ENCODE data around the gene AMD1. TPM values are rescaled to one million over a fixed set of nuclear protein-coding genes. Genes with fewer than 3 reads are reported as not detected.
"Not testable (repeated sequence)": the region's sequence is repeated elsewhere in the genome, so short reads cannot be mapped to it uniquely, and the experiment has no call there.

AMD1 gene
- total RNA-seq, 2 donors from 2014 or later, result 51.5 to 81.5 TPM

DNA sequence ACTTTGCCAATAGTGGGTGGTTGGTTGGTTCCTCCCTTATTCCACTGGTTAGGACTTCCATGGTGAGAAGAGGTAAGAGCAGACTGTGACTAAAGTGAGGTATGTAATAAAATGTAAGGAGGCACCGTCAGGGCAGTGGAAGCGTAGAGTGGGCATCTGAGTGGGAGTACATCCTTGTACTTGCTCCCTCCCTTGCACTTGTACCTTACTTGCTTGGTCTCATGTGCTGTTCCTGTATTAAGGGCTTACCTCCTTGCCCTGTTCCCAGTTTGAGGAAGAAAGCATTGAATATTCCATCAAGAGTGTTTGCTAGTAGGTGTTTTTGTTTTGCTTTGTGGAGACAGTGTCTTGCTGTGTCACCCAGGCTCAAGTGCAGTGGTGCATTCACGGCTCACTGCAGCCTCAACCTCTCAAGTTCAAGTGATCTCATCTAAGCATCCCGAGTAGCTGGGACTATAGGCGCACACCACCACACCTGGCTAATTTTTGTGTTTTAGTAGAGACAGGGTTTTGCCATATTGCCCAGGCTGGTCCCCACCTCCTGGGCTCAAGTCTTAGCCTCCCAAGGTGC lies 25.5 kb downstream of the AMD1 start:
- peaks cover 0 to 7% of the 10 kb centered on the region in 2 donors for H3K9me3 ChIP-seq
- no peak overlapping the region for H3K4me3 ChIP-seq
- H3K27me3 ChIP-seq, result no peaks in the 10 kb centered on the region
- TF ChIP-seq, protein P1, sequence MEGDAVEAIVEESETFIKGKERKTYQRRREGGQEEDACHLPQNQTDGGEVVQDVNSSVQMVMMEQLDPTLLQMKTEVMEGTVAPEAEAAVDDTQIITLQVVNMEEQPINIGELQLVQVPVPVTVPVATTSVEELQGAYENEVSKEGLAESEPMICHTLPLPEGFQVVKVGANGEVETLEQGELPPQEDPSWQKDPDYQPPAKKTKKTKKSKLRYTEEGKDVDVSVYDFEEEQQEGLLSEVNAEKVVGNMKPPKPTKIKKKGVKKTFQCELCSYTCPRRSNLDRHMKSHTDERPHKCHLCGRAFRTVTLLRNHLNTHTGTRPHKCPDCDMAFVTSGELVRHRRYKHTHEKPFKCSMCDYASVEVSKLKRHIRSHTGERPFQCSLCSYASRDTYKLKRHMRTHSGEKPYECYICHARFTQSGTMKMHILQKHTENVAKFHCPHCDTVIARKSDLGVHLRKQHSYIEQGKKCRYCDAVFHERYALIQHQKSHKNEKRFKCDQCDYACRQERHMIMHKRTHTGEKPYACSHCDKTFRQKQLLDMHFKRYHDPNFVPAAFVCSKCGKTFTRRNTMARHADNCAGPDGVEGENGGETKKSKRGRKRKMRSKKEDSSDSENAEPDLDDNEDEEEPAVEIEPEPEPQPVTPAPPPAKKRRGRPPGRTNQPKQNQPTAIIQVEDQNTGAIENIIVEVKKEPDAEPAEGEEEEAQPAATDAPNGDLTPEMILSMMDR (IDR thresholded peaks at IDR 0.05), result no peak
- no peak overlapping the region for H3K27ac ChIP-seq
- no peak for DNase-seq (ENCODE audit: low spot score)
- H3K36me3 ChIP-seq, result peaks cover 30% of the 10 kb centered on the region
- no peaks in the 10 kb centered on the region for H3K4me1 ChIP-seq

DNA sequence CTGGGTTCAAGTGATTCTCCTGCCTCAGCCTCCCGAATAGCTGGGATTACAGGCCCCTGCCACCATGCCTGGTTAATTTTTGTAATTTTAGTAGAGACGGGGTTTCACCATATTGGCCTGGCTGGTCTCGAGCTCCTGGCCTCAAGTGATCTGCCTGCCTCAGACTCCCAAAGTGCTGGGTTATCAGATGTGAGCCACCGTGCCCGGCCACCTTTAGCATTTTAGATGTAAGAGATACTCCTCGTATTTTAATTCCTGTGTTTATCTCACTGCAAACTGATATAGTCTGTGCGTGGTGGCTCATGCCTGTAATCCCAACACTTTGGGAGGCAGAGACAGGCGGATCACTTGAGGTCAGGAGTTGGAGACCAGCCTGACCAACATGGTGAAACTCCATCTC lies 27.0 kb downstream of the AMD1 start:
- H3K27me3 ChIP-seq; H3K9me3 ChIP-seq; DNase-seq (ENCODE audit: low spot score); H3K4me1 ChIP-seq; H3K27ac ChIP-seq; H3K4me3 ChIP-seq: not testable (repeated sequence)
- H3K36me3 ChIP-seq, result peaks cover 16% of the 10 kb centered on the region

DNA sequence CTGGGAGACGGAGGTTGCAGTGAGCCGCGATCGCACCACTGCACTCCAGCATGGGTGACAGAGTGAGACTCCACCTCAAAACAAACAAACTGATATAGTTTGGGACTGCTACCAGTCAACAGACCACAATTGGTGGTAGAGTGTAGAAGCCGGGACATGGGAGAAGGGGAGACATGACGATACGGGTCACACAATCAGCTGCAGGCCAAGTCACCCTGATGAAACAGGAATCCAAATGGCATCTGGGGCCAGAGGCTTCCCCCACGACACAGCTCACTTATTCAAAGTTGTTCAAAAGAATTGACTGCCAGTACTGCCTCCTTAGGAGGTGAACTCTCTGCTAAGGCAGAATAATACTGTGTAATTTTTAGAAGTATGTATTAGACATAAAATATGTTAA lies 27.5 kb downstream of the AMD1 start:
- H3K27ac ChIP-seq, result no peak overlapping the region
- DNase-seq (ENCODE audit: low spot score), result no peak
- peaks cover 0 to 7% of the 10 kb centered on the region in 2 donors for H3K9me3 ChIP-seq
- peaks cover 11% of the 10 kb centered on the region for H3K36me3 ChIP-seq
- TF ChIP-seq, protein P1 (IDR thresholded peaks at IDR 0.05), result no peak
- H3K27me3 ChIP-seq, result no peaks in the 10 kb centered on the region
- H3K4me3 ChIP-seq, result no peak overlapping the region
- no peaks in the 10 kb centered on the region for H3K4me1 ChIP-seq

DNA sequence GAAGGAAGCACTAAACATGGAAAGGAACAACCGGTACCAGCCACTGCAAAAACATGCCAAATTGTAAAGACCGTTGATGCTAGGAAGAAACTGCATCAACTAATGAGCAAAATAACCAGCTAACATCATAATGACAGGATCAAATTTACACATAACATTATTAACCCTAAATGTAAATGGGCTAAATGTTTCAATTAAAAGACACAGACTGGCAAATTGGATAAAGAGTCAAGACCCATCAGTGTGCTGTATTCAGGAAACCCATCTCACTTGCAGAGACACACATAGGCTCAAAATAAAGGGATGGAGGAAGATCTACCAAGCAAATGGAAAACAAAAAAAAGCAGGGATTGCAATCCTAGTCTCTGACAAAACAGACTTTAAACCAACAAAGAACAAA lies 31.7 kb downstream of the AMD1 start:
- DNase-seq (ENCODE audit: low spot score); H3K27me3 ChIP-seq; H3K36me3 ChIP-seq; H3K4me1 ChIP-seq; H3K27ac ChIP-seq; H3K4me3 ChIP-seq: not testable (repeated sequence)
- peaks cover 0 to 14% of the 10 kb centered on the region in 2 donors for H3K9me3 ChIP-seq

DNA sequence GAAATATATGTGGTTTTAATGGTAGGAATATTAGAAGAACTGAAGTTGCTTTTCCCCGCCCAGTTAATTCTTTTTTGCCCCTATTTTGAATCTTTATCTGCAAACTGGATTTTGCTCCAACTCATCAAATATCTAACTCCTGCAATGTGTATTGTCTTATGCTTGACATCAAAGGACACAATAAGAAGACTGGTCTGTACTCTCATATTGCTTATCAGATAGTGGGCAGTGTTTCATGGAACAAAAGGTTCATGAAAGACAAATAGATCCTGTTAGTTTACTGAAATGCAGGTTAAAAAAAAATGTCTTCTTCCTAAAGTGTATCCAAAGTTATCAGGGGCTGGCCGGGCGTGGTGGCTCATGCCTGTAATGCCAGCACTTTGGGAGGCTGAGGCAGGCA lies 56.2 kb downstream of the AMD1 start:
- H3K9me3 ChIP-seq, result no peaks in the 10 kb centered on the region
- no peak overlapping the region for H3K4me3 ChIP-seq
- H3K27ac ChIP-seq, result no peak overlapping the region
- no peaks in the 10 kb centered on the region for H3K36me3 ChIP-seq
- H3K4me1 ChIP-seq, result no peaks in the 10 kb centered on the region
- TF ChIP-seq, protein P1 (IDR thresholded peaks at IDR 0.05), result no peak
- DNase-seq (ENCODE audit: low spot score), result peak; percentile 5
- no peaks in the 10 kb centered on the region for H3K27me3 ChIP-seq

DNA sequence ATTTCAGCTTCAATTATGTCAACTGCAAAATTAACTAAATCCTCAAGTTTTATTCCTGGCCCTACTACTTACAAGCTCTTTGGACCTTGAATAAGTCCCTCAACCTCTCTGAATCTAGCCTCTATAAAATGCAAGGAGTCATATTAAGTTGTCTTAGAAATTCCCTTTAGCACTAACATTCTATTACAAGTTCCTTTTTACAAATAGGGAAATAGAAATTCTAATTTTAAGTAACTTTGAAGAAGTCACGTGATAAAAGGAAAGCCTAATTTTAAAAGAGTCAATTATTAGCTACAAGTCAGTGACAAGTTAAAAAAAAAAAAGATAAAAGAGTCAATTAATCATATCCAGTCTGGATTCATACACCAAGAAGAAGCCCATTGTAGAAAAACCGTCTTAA lies 59.3 kb downstream of the AMD1 start:
- H3K27ac ChIP-seq, result no peak overlapping the region
- no peaks in the 10 kb centered on the region for H3K9me3 ChIP-seq
- no peaks in the 10 kb centered on the region for H3K36me3 ChIP-seq
- no peaks in the 10 kb centered on the region for H3K4me1 ChIP-seq
- TF ChIP-seq, protein P1 (IDR thresholded peaks at IDR 0.05), result no peak
- no peak overlapping the region for H3K4me3 ChIP-seq
- DNase-seq (ENCODE audit: low spot score), result no peak
- no peaks in the 10 kb centered on the region for H3K27me3 ChIP-seq

DNA sequence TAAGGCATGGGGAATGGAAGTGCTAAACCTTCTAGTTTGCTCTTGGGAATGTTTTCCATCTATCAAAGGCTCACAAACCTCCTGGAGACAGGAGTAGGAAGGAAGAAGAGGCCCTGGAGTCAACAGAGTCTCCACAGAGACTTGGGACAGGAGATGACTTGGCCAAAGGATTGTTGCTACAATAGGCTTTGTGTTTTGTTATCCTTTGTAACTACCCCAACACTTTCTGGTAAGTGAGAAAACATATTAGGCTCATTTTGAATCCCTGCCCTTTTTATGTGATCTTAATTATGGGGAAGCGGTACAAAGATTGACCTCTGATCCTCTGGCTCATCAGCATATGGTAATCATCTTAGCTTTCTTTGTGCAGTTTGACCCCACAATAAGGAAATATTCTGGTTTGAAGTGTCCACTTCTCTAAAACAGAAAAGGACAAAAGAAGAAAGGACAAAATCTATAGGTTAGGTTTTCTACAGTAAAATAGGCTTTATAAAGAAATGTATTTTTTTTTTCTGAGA lies 59.9 kb downstream of the AMD1 start:
- Histone ChIP-seq H3K4me1 (no peaks in the 10 kb centered on the region), H3K36me3 (no peaks in the 10 kb centered on the region)
- no peak for DNase-seq (ENCODE audit: low spot score)

More for the DNA sequence above, 59.9 kb downstream of the AMD1 start:
- Histone ChIP-seq H3K4me3 (no peak overlapping the region), H3K27me3 (no peaks in the 10 kb centered on the region), H3K9me3 (no peaks in the 10 kb centered on the region), H3K27ac (no peak overlapping the region)
- TF ChIP-seq, protein P1 (IDR thresholded peaks at IDR 0.05), result no peak
